ENCODE measurements around the gene ESRRG. TPM values are rescaled to one million over a fixed set of nuclear protein-coding genes. Genes with fewer than 3 reads are reported as not detected.

The ESRRG gene
- total and polyA plus RNA-seq, 2 donors (not counting 1 experiment from before 2014, with no cell fraction given) = 0.06 TPM; not detected in 1

GRCh38 chr1:216475659-216476276, 247.5 kb downstream of the ESRRG start:
- no peak overlapping the region for H3K4me3 ChIP-seq (ENCODE audit: control extremely low read depth in 1 of 5, extremely low read depth in 1 of 5, insufficient read depth in 1 of 5, low read depth in 2 of 5, low read length in 4 of 5)
- H3K4me1 ChIP-seq (ENCODE audit: control insufficient read depth in 2 of 2, insufficient read depth in 2 of 2, low read length in 2 of 2) = no peaks in the 10 kb centered on the region
- H2AFZ ChIP-seq (ENCODE audit: insufficient read depth, low read depth, low read length, poor library complexity, severe bottlenecking) = no peak overlapping the region
- no peaks in the 10 kb centered on the region for H3K4me1 Mint-ChIP-seq
- intact Hi-C loops (cut with micrococcal nuclease) = no loop called here
- no peak overlapping the region for H3K4me2 ChIP-seq (replicated peaks; ENCODE audit: low read depth, low read length, poor library complexity, severe bottlenecking)
- no peak for ATAC-seq (ENCODE audit: low read depth)
- CTCF ChIA-PET = no interaction called here
- H3K27me3 ChIP-seq (replicated peaks in 1 of 4; ENCODE audit: control extremely low read depth in 1 of 4, control insufficient read depth in 3 of 4, insufficient read depth in 4 of 4, low read length in 3 of 4) = no peaks in the 10 kb centered on the region
- H3K79me2 ChIP-seq (ENCODE audit: control insufficient read depth, insufficient read depth, low read length) = no peaks in the 10 kb centered on the region
- POLR2A ChIA-PET = no interaction called here
- H3K4me3 Mint-ChIP-seq = no peak overlapping the region
- H3K27ac Mint-ChIP-seq = no peak overlapping the region
- H3K27ac ChIP-seq (ENCODE audit: low read length in 2 of 2) = no peak overlapping the region
- H3K9me3 ChIP-seq (ENCODE audit: control extremely low read depth in 1 of 3, control insufficient read depth in 2 of 3, insufficient read depth in 1 of 3, low read length in 2 of 3) = no peaks in the 10 kb centered on the region
- H3K36me3 ChIP-seq (replicated peaks in 1 of 2; ENCODE audit: control extremely low read depth in 1 of 2, control insufficient read depth in 1 of 2, extremely low read depth in 1 of 2, insufficient read depth in 2 of 2, low read length in 1 of 2) = no peaks in the 10 kb centered on the region
- no peaks in the 10 kb centered on the region for H3K27me3 Mint-ChIP-seq
- TF ChIP-seq EZH2 (IDR thresholded peaks at IDR 0.05; ENCODE audit: borderline replicate concordance, insufficient read depth, low read depth, low read length, poor library complexity, severe bottlenecking) = no peak
- TF ChIP-seq, protein P1, sequence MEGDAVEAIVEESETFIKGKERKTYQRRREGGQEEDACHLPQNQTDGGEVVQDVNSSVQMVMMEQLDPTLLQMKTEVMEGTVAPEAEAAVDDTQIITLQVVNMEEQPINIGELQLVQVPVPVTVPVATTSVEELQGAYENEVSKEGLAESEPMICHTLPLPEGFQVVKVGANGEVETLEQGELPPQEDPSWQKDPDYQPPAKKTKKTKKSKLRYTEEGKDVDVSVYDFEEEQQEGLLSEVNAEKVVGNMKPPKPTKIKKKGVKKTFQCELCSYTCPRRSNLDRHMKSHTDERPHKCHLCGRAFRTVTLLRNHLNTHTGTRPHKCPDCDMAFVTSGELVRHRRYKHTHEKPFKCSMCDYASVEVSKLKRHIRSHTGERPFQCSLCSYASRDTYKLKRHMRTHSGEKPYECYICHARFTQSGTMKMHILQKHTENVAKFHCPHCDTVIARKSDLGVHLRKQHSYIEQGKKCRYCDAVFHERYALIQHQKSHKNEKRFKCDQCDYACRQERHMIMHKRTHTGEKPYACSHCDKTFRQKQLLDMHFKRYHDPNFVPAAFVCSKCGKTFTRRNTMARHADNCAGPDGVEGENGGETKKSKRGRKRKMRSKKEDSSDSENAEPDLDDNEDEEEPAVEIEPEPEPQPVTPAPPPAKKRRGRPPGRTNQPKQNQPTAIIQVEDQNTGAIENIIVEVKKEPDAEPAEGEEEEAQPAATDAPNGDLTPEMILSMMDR (IDR thresholded peaks at IDR 0.05) = no peak
- no CpG with 5 or more reads among the region's 1 CpG for WGBS (ENCODE audit: insufficient coverage)
- H3K9me3 Mint-ChIP-seq (ENCODE audit: insufficient read depth) = no peaks in the 10 kb centered on the region
- no peak overlapping the region for H3K9ac ChIP-seq (ENCODE audit: low read length)
- no peak for DNase-seq
- no peaks in the 10 kb centered on the region for H4K20me1 ChIP-seq (ENCODE audit: control insufficient read depth, insufficient read depth, low read length, poor library complexity, severe bottlenecking)

DNA sequence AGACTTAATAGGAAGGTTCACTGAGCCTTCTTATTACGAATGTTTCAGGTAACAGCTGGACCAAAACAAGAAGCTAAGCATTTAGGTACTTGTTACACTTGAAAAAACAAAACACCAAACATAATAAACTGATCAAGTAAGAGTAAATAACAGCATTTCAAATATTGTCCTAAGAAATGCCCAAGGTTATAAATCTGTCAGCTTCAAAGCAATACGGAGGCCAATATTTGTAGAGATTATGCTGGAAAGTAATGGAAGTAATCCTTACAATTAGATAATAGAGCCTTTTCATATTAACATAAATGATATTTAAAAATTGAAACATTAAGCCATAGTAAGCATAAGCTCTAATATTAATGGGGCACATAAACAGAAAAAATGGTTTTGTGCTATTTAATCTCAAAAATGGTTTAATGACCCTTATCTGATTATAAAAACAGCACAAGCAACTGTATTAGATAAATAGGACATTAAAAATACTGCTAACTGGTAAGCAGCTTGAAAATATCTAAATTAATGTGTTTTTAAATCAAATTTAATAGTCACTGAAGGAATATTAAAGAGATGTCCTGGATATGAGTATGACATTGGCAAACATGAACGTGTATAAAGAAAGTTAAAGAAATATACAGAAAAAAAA, 256.9 kb downstream of the ESRRG start:
- no peaks in the 10 kb centered on the region for H3K9me3 ChIP-seq (ENCODE audit: control extremely low read depth in 1 of 3, control insufficient read depth in 2 of 3, insufficient read depth in 1 of 3, low read length in 2 of 3)
- DNase-seq (no peak), ATAC-seq (ENCODE audit: low read depth) (no peak)
- H4K20me1 ChIP-seq (ENCODE audit: control insufficient read depth, insufficient read depth, low read length, poor library complexity, severe bottlenecking) = no peaks in the 10 kb centered on the region
- H3K4me1 Mint-ChIP-seq = no peaks in the 10 kb centered on the region
- intact Hi-C loops (cut with micrococcal nuclease) = no loop called here
- H3K27me3 Mint-ChIP-seq = no peaks in the 10 kb centered on the region
- H3K79me2 ChIP-seq (ENCODE audit: control insufficient read depth, insufficient read depth, low read length) = no peaks in the 10 kb centered on the region
- H3K4me3 Mint-ChIP-seq = no peak overlapping the region
- no peak for TF ChIP-seq EZH2 (IDR thresholded peaks at IDR 0.05; ENCODE audit: borderline replicate concordance, insufficient read depth, low read depth, low read length, poor library complexity, severe bottlenecking)
- H3K9ac ChIP-seq (ENCODE audit: low read length) = no peak overlapping the region
- no peak overlapping the region for H3K27ac ChIP-seq (ENCODE audit: low read length in 2 of 2)
- no peaks in the 10 kb centered on the region for H3K36me3 ChIP-seq (replicated peaks in 1 of 2; ENCODE audit: control extremely low read depth in 1 of 2, control insufficient read depth in 1 of 2, extremely low read depth in 1 of 2, insufficient read depth in 2 of 2, low read length in 1 of 2)
- H3K27me3 ChIP-seq (replicated peaks in 1 of 4; ENCODE audit: control extremely low read depth in 1 of 4, control insufficient read depth in 3 of 4, insufficient read depth in 4 of 4, low read length in 3 of 4) = no peaks in the 10 kb centered on the region
- H3K4me2 ChIP-seq (replicated peaks; ENCODE audit: low read depth, low read length, poor library complexity, severe bottlenecking) = no peak overlapping the region
- H3K27ac Mint-ChIP-seq = no peak overlapping the region
- H3K9me3 Mint-ChIP-seq (ENCODE audit: insufficient read depth) = no peaks in the 10 kb centered on the region
- H2AFZ ChIP-seq (ENCODE audit: insufficient read depth, low read depth, low read length, poor library complexity, severe bottlenecking) = no peak overlapping the region
- no peaks in the 10 kb centered on the region for H3K4me1 ChIP-seq (ENCODE audit: control insufficient read depth in 2 of 2, insufficient read depth in 2 of 2, low read length in 2 of 2)
- CTCF ChIA-PET = no interaction called here
- no CpG with 5 or more reads among the region's 3 CpGs for WGBS (ENCODE audit: insufficient coverage)
- POLR2A ChIA-PET = no interaction called here
- no peak overlapping the region for H3K4me3 ChIP-seq (ENCODE audit: control extremely low read depth in 1 of 5, extremely low read depth in 1 of 5, insufficient read depth in 1 of 5, low read depth in 2 of 5, low read length in 4 of 5)
